Measurements from ENCODE around the gene C3orf33.

DNA sequence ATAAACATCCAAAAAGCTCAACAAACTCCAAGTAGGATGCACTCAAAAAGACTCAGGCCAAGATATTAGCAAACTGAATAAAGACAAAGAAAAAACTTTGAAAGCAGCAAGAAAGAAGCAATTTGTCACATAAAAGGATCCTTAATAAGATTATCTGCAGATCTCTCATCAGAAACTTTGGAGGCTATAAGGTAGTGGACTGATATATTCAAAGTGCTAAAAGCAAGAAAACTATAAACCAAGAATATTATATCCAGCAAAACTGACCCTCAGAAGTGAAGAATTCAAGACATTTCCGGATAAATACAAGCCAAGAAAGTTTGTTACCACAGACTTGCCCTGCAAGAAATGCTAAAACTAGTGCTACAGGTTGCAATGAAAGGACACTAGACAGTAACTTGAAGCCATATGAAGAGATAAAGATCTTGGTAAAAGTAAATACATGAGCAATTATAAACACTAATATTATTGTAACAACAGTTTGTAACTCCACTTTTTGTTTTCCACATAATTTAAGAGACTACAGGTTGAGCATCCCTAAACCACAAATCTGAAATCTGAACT, 23.6 kb downstream of the C3orf33 start:
- TF ChIP-seq, protein P1, sequence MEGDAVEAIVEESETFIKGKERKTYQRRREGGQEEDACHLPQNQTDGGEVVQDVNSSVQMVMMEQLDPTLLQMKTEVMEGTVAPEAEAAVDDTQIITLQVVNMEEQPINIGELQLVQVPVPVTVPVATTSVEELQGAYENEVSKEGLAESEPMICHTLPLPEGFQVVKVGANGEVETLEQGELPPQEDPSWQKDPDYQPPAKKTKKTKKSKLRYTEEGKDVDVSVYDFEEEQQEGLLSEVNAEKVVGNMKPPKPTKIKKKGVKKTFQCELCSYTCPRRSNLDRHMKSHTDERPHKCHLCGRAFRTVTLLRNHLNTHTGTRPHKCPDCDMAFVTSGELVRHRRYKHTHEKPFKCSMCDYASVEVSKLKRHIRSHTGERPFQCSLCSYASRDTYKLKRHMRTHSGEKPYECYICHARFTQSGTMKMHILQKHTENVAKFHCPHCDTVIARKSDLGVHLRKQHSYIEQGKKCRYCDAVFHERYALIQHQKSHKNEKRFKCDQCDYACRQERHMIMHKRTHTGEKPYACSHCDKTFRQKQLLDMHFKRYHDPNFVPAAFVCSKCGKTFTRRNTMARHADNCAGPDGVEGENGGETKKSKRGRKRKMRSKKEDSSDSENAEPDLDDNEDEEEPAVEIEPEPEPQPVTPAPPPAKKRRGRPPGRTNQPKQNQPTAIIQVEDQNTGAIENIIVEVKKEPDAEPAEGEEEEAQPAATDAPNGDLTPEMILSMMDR (IDR thresholded peaks at IDR 0.05), result no peak
- no peak for TF ChIP-seq EP300 (IDR thresholded peaks at IDR 0.05)
